ENCODE results near the gene FSD1.
"Not testable (repeated sequence)": the region's sequence is repeated elsewhere in the genome, so short reads cannot be mapped to it uniquely, and the experiment has no call there.

The FSD1 gene

GRCh38 chr19:4345342-4346019 lies 41.1 kb downstream of the FSD1 start:
- DNase-seq (ENCODE audit: low read depth in 2 of 2) = no peak

- DNase-seq (ENCODE audit: low read depth in 2 of 2) = no peak
These were observed 41.6 kb downstream of the FSD1 start for GRCh38 chr19:4346020-4346383.

- DNase-seq (ENCODE audit: low read depth in 2 of 2) = no peak
These were observed 43.1 kb downstream of the FSD1 start for GRCh38 chr19:4347521-4347920.

DNA sequence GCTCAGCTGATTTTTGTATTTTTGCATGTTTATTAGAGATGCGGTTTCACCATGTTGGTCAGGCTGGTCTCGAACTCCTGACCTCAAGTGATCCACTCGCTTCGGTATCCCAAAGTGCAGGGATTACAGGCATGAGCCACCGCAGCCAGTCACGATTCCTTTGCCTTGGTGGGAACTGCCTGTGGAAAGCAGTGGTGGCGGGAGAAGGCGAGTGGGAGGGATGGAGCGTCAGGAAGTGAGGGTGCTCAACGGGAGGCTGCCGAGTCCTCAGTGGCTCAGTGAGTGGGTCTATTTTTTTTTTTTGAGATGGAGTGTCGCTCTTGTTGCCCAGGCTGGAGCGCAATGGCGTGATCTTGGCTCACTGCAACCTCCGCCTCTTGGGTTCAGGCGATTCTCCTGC lies 44.8 kb downstream of the FSD1 start:
- not testable (repeated sequence) for DNase-seq (ENCODE audit: low read depth in 2 of 2)

GRCh38 chr19:4350111-4350510 lies 45.7 kb downstream of the FSD1 start:
- no peak for DNase-seq (ENCODE audit: low read depth in 2 of 2)

GRCh38 chr19:4350726-4351125 lies 46.3 kb downstream of the FSD1 start:
- no peak for DNase-seq (ENCODE audit: low read depth in 2 of 2)

DNA sequence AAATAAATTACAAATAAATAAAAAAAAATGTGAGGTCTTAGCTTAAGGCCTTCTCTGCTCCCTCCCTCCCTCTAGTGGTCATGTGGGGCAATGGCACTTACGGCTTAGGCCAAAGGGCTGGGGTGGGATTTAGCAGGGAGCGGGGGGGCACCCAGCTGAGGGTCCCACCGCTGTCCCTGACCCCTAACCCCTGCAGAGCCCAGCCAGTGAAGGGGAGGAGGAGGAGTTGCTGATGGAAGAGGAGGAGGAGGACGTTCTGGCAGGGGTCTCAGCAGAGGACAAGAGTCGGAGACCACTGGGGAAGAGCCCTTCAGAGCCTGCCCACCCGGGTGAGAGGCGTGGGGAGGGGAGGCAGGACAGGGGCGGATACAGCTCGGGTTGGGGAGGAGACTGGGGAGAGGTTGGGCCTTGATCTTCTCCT lies 48.3 kb downstream of the FSD1 start:
- no peak for DNase-seq (ENCODE audit: low read depth in 2 of 2)

- no peak for DNase-seq (ENCODE audit: low read depth in 2 of 2)
These were observed 49.9 kb downstream of the FSD1 start for GRCh38 chr19:4354282-4354681.

GRCh38 chr19:4354897-4355296 lies 50.5 kb downstream of the FSD1 start:
- DNase-seq (ENCODE audit: low read depth in 2 of 2) = no peak

DNA sequence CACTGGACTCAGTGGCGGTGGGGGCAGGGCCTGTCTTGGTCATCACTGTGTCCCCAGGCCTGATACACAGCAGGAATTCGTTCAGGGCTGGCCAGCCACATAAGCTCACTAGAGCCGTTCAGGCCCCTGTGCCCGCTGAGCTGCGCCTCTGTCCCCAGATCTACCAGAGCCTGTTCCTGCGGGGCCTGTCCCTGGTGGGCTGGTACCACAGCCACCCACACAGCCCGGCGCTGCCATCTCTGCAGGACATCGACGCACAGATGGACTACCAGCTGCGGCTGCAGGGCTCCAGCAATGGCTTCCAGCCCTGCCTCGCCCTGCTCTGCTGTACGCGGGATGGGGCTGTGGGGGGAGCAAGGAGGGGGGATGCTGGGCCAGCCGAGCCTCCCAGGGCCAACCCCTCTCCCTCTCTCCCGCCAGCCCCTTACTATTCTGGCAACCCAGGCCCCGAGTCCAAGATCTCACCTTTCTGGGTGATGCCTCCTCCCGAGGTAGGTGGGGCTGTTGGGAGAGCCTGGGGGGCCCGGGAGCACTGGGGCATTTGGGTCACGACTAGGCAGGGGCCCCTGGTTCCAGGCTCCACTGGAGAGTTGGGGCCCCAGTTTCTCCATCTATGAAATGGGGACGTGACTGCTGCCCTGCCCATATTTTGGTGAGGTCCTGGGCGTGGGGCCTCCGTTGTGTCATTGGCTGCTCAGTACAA lies 52.8 kb downstream of the FSD1 start:
- DNase-seq (ENCODE audit: low read depth in 2 of 2) = no peak

GRCh38 chr19:4357921-4358326 lies 53.5 kb downstream of the FSD1 start:
- no peak for DNase-seq (ENCODE audit: low read depth in 2 of 2)

DNA sequence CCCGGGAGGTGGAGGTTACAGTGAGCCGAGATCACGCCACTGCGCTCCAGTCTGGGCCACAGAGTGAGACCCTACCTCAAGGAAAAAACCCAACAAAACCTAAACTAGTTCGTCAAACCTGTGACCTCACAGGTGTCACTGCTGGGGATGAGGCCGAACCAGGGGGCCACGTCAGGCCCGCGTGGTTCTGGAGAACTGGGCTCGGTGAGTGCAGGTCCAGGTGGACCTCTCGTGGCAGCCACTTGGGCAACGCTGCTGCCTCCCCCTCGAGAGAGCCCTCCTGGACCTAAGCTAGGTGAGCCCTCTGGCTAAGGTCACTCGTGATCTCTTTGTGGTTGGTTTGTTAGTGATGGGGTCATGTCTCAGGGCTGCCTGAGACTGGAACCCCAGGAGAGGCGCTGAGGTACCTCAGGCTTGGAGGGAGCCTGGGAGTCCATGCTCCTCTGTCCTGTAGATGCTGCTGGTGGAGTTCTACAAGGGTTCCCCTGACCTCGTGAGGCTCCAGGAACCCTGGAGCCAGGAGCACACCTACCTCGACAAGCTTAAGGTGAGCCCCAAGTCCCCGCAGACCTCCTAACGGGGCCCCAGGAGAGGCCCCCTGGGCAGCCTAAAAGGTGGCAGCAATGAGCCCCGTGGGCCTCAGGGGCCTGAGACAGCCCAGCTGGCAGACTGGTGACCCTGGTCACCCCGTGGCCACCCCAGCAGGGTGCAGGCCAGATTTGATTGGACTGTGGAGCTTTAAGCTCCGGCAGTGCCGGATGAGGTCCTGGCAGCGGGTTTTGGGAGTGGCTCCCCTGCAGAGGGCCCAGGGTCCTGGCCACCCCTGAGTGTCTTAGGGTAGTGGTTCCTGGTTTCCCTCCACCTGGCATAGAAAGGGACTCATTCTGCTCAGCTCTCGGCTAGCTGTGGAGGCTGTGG lies 54.6 kb downstream of the FSD1 start:
- DNase-seq (ENCODE audit: low read depth in 2 of 2) = no peak

DNA sequence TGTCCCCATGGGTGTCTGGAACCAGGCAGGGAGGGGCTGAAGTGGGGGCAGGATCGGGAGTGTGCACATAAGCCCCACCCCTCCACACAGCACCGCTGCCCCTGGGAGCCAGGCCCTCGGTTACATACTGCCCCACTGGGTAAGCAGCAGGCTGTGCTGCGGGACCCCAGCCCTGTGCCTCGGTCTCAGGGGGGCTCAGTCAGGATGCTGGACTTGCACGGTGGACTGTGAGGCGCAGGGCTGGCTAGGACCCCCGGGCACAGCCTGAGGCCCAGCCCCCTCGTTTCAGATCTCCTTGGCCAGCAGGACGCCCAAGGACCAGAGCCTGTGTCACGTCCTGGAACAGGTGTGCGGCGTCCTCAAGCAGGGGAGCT lies 55.2 kb downstream of the FSD1 start:
- no peak for DNase-seq (ENCODE audit: low read depth in 2 of 2)

DNA sequence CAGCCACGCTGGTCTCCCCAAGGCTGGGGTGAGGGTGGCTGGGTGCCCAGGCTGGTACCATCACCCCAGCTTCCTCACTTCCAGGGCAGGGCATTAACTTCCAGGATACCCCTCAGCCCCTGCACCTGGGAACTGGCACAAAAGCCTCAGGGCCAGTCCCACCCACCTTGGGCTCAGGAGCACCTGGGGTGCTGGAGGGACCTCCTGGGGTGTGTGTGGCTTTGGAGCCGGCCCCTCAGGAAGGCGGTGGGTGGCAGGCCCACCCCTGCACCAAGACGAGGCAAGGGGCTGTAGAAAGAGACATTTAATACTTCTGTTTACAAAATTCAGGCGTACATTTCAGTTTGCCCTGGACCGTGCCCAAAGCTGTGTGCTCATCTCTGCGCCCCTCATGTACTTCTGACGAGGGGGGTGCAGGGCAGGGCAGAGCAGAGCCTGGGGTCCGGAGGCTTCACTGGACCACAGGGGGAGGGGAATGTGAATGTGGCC lies 55.7 kb downstream of the FSD1 start:
- no peak for DNase-seq (ENCODE audit: low read depth in 2 of 2)

DNA sequence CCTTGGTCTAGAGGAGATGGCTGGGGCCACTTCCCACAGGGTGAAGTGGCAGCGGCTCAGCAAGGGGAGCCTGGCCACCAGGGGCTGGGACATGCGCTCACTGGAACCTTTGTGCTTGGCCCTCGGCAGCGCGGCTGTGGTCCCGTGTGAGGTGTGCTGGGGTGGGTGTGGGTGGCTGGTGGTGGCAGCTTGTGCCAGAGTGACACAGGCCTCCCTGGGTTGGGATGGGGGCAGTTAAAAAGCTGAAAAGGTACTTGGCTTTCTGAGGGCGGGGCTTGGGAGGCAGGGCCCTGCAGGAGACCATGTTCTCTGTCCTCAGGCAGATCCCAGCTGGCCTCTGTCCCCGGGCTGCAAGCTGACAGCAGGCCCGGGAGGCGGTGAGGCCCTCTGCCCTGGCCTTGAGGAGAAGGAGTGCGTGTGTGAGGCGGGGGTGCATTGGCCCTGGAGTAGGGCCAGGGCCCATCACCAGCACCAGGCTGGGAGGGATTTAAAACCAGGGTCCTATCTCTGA lies 56.3 kb downstream of the FSD1 start:
- no peak for DNase-seq (ENCODE audit: low read depth in 2 of 2)

GRCh38 chr19:4361152-4362046 lies 57.0 kb downstream of the FSD1 start:
- no peak for DNase-seq (ENCODE audit: low read depth in 2 of 2)

DNA sequence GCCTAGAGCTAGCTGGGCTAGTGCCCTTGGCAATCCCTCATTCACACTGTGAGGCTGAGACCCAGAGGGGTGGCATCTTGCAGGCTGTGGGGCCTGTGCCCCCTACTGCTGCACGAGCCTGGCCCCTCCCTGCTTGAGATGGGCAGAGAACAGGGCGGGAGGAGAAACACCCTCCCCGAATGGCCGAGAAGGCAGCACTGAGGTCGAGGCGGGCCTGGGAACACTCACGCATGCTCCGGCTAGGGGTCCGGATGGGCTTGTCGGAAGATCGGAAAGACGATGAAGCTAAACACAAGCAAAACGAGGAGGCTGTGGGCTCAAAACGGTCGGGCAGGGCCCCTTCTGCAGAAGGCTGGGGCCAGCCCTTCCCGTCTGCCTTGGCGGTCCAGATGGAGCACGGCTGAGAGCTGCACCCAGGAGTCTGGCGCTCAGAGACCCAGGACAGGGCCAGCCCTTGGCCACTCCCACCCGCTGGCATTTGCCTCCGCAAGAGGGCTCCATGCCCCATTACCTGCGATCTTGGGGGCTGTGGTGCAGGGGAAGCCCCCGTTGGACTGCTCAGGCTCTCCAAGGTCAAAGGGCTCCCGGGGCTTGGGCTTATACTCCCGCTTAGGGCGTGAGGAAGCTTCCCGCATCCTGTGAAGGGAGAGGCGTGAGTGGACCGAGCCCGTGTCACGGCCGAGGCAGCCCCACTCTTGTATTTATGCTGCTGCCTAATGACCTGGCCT lies 57.9 kb downstream of the FSD1 start:
- DNase-seq (ENCODE audit: low read depth in 2 of 2) = no peak

DNA sequence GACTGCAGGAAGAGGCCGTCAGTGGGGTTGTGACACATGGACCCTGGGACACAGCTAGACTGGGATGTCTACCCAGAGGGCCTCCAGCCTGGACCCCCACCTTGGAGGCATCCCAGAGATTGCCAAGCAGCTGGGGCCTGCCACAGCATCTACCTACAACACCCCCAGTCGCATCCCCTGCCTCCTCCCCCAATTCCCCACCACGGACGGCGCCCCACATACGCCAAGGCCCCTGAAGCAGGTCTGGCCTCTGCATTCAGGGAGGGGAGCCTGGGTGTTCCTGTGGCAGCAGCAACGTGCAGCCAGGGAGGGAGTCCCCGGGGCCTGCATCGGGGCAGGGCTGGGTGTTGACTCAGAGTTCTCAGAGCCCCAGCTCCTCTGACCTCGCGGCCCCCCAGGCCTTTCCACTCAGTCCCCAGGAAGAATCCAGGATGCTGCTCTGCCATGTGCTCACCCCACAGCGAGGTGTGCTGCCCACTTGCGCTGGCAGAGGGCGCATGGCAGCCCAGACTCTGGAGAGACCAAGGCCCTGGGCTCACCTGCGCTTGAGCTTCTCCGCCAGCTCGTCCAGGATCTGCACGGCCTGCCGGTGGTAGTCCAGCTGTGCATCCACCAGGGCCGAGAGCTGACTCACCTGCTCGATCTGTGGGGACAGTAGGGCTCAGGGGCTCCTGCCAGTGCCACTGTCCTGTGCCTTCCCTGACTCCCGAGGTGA lies 58.6 kb downstream of the FSD1 start:
- no peak for DNase-seq (ENCODE audit: low read depth in 2 of 2)

DNA sequence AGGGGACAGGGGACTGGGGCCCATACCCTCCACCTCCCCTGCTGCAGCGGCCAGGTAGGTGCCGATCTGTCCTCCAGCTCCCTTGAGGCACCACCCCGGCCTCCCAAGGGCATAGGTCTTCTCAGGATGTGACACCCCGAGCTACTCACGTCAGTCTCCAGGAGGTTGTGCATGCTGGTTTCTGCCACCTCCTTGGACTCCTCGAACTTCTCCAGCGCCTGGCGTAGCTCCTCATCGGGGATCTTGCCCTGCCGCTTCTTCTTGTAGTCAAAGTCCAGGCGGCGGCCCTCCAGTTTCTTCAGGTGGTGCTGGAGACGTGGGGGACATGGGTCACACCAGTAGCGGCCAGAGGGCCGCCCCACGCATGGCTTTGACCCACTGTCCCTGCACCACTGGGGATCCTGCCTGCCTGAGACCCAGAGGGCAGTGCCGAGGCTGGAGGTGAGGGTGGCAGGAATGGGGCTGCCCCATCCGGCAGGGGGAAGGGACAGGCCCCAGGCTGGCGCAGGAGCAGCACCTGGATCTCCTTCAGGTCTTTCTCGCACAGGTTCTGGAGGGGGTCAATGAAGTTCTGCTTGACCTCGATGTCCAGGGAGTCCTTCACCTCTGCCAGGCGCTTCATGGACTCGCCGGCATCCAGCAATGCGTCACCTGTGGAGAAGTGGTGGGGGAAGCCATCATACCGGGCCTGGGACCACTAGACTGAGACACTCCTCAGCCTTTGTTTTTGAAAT lies 59.3 kb downstream of the FSD1 start:
- no peak for DNase-seq (ENCODE audit: low read depth in 2 of 2)

All from stimulated activated CD8-positive, alpha-beta memory T cell treated with anti-CD3 and anti-CD28 coated beads, Interleukin-2, amount 100 ng/mL, for 48 hours (primary cell).